Ascending aorta (tissue), 2 donors: ENCODE data around the gene SCGB1D2. TPM values are rescaled to one million over a fixed set of nuclear protein-coding genes. Genes with fewer than 3 reads are reported as not detected.

Source experiments
- DNase-seq, 2 donors: peaks; one replicate each; pipeline ENCODE4 v3.0.0-alpha.2; 2019; ENCODE audit warnings: low spot score in 2 of 2
- H3K27ac ChIP-seq, 2 donors: fragments of 200-600 bp; sonication (generic); one replicate each; pipeline ENCODE4 v1.5.1; 2016 to 2017; ENCODE audit warnings: mild to moderate bottlenecking in 1 of 2
- H3K27me3 ChIP-seq: fragments of 200-600 bp; sonication (generic); one replicate; pipeline ENCODE4 v1.5.1; 2017
- H3K36me3 ChIP-seq, 2 donors: fragments of 200-600 bp; sonication (generic); one replicate each; pipeline ENCODE4 v1.5.1; 2016
- H3K4me1 ChIP-seq, 2 donors: fragments of 200-600 bp; sonication (generic); one replicate each; pipeline ENCODE4 v1.5.1; 2016 to 2017; ENCODE audit warnings: mild to moderate bottlenecking in 1 of 2
- H3K4me3 ChIP-seq, 2 donors: fragments of 200-600 bp; sonication (generic); one replicate each; pipeline ENCODE4 v1.5.1; 2016 to 2017; ENCODE audit warnings: mild to moderate bottlenecking in 1 of 2
- H3K9me3 ChIP-seq, 2 donors: fragments of 200-600 bp; sonication (generic); one replicate each; pipeline ENCODE4 v1.5.1; 2016
- intact Hi-C: fragments of 100-400 bp; cut with DNase I; formaldehyde crosslinking; loops from one replicate; pipeline ENCODE4 v1.15.1; 2023
- total RNA-seq: library from RNA; depleted of rRNA; stranded (reverse); fragments of >200 nt; gene quantifications from one replicate; pipeline ENCODE4 v1.1.0, GENCODE V29; 2016
- TF ChIP-seq, protein P1 (sequence below), 3 experiments: fragments of 200-600 bp in 2 of 3; fragments of 450-650 bp in 1 of 3; sonication (generic) in 2 of 3; IDR thresholded peaks; one replicate each; pipeline ENCODE4 v1.5.1; 2016 to 2019; ENCODE audit warnings: antibody characterized with exemption in 3 of 3, mild to moderate bottlenecking in 1 of 3, moderate library complexity in 1 of 3

SCGB1D2 gene
- total RNA-seq, 1 donor from 2014 or later: not detected

DNA sequence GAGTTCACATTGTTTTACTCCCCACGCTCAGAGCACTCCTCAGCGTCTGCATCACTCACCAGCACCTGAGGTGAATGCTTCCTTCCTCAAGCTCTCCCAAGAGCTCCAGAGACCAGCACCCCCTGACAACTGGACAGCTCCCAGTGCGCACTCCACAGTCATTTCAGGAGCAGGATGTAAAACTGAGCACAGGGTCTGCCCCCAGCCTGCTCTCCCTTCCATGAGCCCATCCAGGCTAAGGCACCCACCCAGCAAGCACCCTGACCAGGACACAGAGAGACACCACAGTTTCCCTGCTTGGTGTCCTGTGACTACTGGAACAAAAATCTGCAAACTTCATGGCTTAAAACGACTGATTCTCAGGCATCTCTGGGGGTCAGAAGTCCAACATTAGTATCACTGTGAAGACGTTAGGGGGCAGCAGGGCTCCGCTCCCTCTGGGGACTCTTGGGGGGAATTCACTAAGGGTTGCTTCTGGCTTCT lies 3.3 kb downstream of the SCGB1D2 start:
- Histone ChIP-seq H3K27me3 (no peaks in the 10 kb centered on the region), H3K4me1 (no peaks in the 10 kb centered on the region), H3K27ac (no peak overlapping the region), H3K4me3 (no peak overlapping the region), H3K9me3 (no peaks in the 10 kb centered on the region), H3K36me3 (no peaks in the 10 kb centered on the region)
- intact Hi-C loops: no loop called here
- DNase-seq: no peak
- TF ChIP-seq, protein P1, sequence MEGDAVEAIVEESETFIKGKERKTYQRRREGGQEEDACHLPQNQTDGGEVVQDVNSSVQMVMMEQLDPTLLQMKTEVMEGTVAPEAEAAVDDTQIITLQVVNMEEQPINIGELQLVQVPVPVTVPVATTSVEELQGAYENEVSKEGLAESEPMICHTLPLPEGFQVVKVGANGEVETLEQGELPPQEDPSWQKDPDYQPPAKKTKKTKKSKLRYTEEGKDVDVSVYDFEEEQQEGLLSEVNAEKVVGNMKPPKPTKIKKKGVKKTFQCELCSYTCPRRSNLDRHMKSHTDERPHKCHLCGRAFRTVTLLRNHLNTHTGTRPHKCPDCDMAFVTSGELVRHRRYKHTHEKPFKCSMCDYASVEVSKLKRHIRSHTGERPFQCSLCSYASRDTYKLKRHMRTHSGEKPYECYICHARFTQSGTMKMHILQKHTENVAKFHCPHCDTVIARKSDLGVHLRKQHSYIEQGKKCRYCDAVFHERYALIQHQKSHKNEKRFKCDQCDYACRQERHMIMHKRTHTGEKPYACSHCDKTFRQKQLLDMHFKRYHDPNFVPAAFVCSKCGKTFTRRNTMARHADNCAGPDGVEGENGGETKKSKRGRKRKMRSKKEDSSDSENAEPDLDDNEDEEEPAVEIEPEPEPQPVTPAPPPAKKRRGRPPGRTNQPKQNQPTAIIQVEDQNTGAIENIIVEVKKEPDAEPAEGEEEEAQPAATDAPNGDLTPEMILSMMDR (IDR thresholded peaks at IDR 0.05): no peak

DNA sequence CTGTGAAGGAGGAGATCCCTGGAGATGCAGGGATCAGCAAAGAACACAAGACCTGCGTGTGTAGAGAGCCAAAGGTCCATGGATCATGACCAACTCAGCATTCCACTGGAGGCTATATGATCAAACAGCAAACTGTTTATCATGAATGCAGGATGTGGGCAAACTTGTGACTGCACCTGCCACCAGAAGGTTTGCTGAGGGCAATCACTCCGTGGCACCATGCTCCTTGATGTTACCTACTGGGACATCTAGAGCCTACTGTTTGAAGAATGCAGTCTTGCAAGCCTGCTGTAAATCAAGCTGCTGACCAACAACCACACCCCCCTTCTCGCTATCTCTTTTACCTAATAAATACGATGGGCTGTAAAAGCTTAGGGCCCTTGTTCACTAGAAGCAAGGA lies 9.7 kb downstream of the SCGB1D2 start:
- no peaks in the 10 kb centered on the region for H3K27me3 ChIP-seq
- TF ChIP-seq, protein P1 (IDR thresholded peaks at IDR 0.05): no peak
- DNase-seq: no peak
- intact Hi-C loops: no loop called here
- no peaks in the 10 kb centered on the region for H3K4me1 ChIP-seq
- no peak overlapping the region for H3K4me3 ChIP-seq
- H3K9me3 ChIP-seq: peaks cover 17 to 20% of the 10 kb centered on the region in 2 donors
- H3K27ac ChIP-seq: no peak overlapping the region
- no peaks in the 10 kb centered on the region for H3K36me3 ChIP-seq

DNA sequence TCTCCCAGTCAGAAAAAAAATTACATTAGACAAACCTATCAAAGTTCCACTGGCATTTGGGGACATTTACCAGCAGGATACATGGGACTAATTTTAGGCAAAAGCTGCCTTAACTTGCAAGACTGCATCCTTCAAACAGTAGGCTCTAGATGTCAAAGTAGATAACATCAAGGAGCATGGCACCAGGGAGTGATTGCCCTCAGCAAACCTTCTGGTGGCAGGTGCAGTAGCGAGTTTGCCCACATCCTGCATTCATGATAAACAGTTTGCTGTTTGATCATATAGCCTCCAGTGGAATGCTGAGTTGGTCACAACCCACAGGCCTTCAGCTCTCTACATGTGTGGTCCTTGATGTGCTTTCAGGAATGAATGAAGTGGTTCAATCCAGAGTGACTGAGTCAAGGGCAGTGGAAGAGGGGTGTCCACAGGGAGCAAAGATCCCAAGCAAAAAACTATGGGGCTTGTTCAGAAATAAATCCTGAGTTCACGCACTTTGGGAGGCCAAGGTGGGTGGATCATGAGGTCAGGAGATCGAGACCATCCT lies 12.0 kb downstream of the SCGB1D2 start:
- TF ChIP-seq, protein P1 (IDR thresholded peaks at IDR 0.05): no peak
- Histone ChIP-seq H3K36me3 (no peaks in the 10 kb centered on the region), H3K9me3 (peaks cover 17 to 20% of the 10 kb centered on the region in 2 donors), H3K4me1 (no peaks in the 10 kb centered on the region), H3K27me3 (no peaks in the 10 kb centered on the region), H3K4me3 (no peak overlapping the region), H3K27ac (no peak overlapping the region)
- DNase-seq: no peak
- intact Hi-C loops: no loop called here

DNA sequence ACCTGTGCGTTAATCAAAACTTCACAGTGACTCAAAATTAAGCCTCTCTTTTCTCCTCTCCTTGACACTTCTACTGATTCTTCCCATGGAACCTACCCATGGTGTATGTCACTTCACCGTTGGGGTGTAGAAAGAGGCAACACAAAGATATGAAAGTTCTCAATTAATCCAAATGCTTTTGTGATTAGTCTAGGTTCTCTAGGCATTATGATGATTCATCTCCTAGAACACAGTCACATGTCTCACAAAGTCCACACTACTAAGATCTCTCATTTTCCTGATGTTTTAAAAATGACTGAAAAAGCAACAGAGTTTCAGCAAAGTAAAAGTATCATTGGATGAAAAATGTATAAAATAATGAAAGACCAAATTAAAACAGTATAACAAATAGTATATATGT lies 14.2 kb downstream of the SCGB1D2 start:
- no peak overlapping the region for H3K4me3 ChIP-seq
- H3K9me3 ChIP-seq: peaks cover 13 to 18% of the 10 kb centered on the region in 2 donors
- H3K27ac ChIP-seq: no peak overlapping the region
- no peaks in the 10 kb centered on the region for H3K4me1 ChIP-seq
- TF ChIP-seq, protein P1 (IDR thresholded peaks at IDR 0.05): no peak
- H3K36me3 ChIP-seq: no peaks in the 10 kb centered on the region
- no peaks in the 10 kb centered on the region for H3K27me3 ChIP-seq
- DNase-seq: no peak
- intact Hi-C loops: no loop called here

DNA sequence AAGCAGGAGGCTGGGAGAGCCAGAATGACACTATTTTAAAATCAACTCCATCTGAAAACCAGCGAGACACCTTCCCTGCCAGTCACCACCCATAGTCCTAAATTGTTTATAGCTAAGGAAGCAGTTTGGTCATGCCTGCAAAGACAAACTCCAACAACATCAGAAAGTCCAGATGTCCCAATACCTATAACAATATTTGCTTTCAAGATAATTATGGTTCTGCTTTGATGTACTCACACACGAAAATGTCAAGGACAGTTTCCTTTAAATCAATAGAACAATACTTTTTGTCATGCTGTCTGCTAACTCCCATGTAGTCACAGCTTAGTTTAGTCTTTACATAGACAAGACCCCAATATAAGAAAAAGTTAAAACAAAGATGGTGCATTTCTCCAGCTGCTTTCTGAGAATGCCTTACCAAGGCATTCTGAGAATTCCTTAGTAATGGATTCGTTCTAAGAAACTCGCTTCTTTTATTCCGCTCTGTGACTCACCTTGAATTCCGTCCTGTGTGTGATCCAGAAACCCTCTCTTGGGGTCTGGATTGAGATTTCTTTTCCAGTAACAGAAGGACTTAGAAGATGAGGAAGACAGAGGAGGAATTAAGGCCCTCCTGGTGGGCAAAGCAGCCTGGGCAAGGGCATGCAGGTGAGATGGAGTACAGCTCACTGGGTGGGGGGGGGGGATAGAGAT lies 18.4 kb downstream of the SCGB1D2 start:
- no peak overlapping the region for H3K27ac ChIP-seq
- intact Hi-C loops: no loop called here
- H3K4me1 ChIP-seq: no peaks in the 10 kb centered on the region
- H3K36me3 ChIP-seq: no peaks in the 10 kb centered on the region
- H3K4me3 ChIP-seq: no peak overlapping the region
- DNase-seq: no peak
- no peaks in the 10 kb centered on the region for H3K9me3 ChIP-seq
- TF ChIP-seq, protein P1 (IDR thresholded peaks at IDR 0.05): no peak
- no peaks in the 10 kb centered on the region for H3K27me3 ChIP-seq
